HepG2 (cell line): ENCODE results near the gene RALB. TPM values are rescaled to one million over a fixed set of nuclear protein-coding genes. Genes with fewer than 3 reads are reported as not detected.

Experiments used
- BRD4 ChIP-seq: sonication (generic); formaldehyde crosslinking; IDR thresholded peaks from 2 replicates; pipeline ENCODE4 v1.4.0; 2020; ENCODE audit warnings: missing genetic modification reagents
- GATAD2A ChIP-seq: IDR thresholded peaks from 2 replicates; pipeline ENCODE4 v1.6.1; 2016
- ISL2 ChIP-seq: sonication (generic); formaldehyde crosslinking; IDR thresholded peaks from 2 replicates; pipeline ENCODE4 v1.5.0; 2020; ENCODE audit warnings: missing genetic modification reagents
- JUN ChIP-seq: sonication (generic); formaldehyde crosslinking; IDR thresholded peaks from 2 replicates; pipeline ENCODE4 v1.4.0; 2020; ENCODE audit warnings: mild to moderate bottlenecking, missing genetic modification reagents
- MEIS1 ChIP-seq: sonication (generic); formaldehyde crosslinking; IDR thresholded peaks from 2 replicates; pipeline ENCODE4 v1.9.0; 2021; ENCODE audit warnings: mild to moderate bottlenecking, missing genetic modification reagents, moderate library complexity, borderline replicate concordance
- TMF1 ChIP-seq: sonication (generic); formaldehyde crosslinking; IDR thresholded peaks from 2 replicates; pipeline ENCODE4 v1.8.1; 2022; ENCODE audit warnings: low read depth, missing genetic modification reagents
- ZFP37 ChIP-seq: sonication (generic); formaldehyde crosslinking; IDR thresholded peaks from 2 replicates; pipeline ENCODE4 v1.4.0; 2020; ENCODE audit warnings: missing genetic modification reagents, borderline replicate concordance
- ZKSCAN8 ChIP-seq: IDR thresholded peaks from 2 replicates; pipeline ENCODE4 v1.6.1; 2016; ENCODE audit warnings: borderline replicate concordance, missing genetic modification reagents, missing compliant biosample characterization
- ZNF292 ChIP-seq: sonication (generic); formaldehyde crosslinking; IDR thresholded peaks from 2 replicates; pipeline ENCODE4 v1.8.1; 2022; ENCODE audit warnings: mild to moderate bottlenecking, low read depth, missing genetic modification reagents, borderline replicate concordance
- ZNF780A ChIP-seq: sonication (generic); formaldehyde crosslinking; IDR thresholded peaks from 2 replicates; pipeline ENCODE4 v1.8.0; 2022; ENCODE audit warnings: mild to moderate bottlenecking, missing genetic modification reagents, moderate library complexity
- polyA plus RNA-seq, 8 experiments: library from polyadenylated mRNA; depleted of rRNA in 3 of 8; stranded (reverse) in 7 of 8; unstranded in 1 of 8; fragments of >200 nt; fragmentation: Illumina TruSeq in 4 of 8; extraction: Trizol in 4 of 8; gene quantifications; 2 replicates each; pipeline versions ENCODE4 v1.2.1 to v1.2.3, GENCODE V29; 2011 to 2016; ENCODE audit warnings: low read depth in 4 of 8, missing spikeins in 1 of 8, mixed read lengths in 1 of 8; ENCODE audit not compliant: insufficient read depth in 1 of 8
- total RNA-seq, 5 experiments: library from RNA; depleted of rRNA; stranded (reverse); fragments of >200 nt; fragmentation: Illumina TruSeq; extraction: Trizol; gene quantifications; 2 replicates each; pipeline ENCODE4 v1.2.3, GENCODE V29; 2016; ENCODE audit warnings: low read depth in 1 of 5
- TF ChIP-seq, protein P1 (sequence below): IDR thresholded peaks from 2 replicates; pipeline ENCODE4 v1.6.1; 2016; ENCODE audit warnings: low read depth, missing genetic modification reagents, missing compliant biosample characterization
- TF ChIP-seq, protein P2 (sequence below): sonication (generic); formaldehyde crosslinking; IDR thresholded peaks from 2 replicates; pipeline ENCODE4 v1.8.0; 2022; ENCODE audit warnings: missing genetic modification reagents, mild to moderate bottlenecking, inconsistent platforms, borderline replicate concordance
- TF ChIP-seq, protein P3 (sequence below): sonication (generic); formaldehyde crosslinking; IDR thresholded peaks from 2 replicates; pipeline ENCODE4 v1.4.0; 2020; ENCODE audit warnings: missing genetic modification reagents
- TF ChIP-seq, protein P4 (sequence below): sonication (generic); formaldehyde crosslinking; IDR thresholded peaks from 2 replicates; pipeline ENCODE4 v1.5.1; 2020; ENCODE audit warnings: mild to moderate bottlenecking, missing genetic modification reagents, moderate library complexity

RALB gene
- total and polyA plus RNA-seq, 2 of the 13 experiments (the other 11 are each of a cell fraction or from before 2014, with no cell fraction given): 37.8 to 43.2 TPM

DNA sequence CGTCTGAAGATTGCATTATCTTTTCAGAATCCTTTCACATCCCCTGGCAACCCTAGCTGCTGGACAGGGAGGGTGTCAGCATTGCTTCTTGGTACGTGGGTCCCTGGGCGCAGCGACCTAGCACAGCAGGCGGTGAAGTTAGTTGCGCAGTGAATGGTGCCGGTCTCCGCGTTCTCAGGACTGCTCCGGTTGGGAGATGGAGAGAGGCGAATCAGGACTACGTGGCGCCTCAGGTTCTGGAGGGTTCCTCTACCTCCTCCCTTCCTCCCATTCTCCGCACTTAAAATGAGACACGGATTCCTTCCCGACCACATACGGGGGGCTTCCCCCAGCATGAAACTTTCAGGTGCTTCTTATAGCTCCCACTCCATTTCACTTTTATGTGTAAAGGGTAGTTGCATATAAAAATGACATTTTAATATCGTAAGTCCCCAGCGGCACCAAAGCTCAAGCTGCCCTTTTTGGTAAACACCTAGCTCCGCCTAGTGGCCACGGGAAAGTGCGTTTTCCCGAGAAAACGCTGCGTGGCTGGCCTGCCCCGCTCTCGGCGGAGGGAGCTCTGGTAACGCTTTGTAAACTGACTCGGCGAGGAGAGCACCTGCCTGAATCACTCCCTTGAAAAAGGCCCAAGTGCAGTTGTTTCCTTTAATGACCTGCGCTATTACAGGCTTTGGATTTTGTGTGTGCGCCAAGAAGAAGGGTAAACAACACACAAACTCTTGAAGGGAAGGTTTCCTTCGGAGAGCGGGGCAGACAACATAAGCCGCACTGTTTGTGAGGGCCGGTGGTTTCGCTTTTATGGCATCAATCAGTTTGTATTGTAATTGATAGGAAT, 60.4 kb downstream of the RALB start (continued):
- TF ChIP-seq, protein P1, sequence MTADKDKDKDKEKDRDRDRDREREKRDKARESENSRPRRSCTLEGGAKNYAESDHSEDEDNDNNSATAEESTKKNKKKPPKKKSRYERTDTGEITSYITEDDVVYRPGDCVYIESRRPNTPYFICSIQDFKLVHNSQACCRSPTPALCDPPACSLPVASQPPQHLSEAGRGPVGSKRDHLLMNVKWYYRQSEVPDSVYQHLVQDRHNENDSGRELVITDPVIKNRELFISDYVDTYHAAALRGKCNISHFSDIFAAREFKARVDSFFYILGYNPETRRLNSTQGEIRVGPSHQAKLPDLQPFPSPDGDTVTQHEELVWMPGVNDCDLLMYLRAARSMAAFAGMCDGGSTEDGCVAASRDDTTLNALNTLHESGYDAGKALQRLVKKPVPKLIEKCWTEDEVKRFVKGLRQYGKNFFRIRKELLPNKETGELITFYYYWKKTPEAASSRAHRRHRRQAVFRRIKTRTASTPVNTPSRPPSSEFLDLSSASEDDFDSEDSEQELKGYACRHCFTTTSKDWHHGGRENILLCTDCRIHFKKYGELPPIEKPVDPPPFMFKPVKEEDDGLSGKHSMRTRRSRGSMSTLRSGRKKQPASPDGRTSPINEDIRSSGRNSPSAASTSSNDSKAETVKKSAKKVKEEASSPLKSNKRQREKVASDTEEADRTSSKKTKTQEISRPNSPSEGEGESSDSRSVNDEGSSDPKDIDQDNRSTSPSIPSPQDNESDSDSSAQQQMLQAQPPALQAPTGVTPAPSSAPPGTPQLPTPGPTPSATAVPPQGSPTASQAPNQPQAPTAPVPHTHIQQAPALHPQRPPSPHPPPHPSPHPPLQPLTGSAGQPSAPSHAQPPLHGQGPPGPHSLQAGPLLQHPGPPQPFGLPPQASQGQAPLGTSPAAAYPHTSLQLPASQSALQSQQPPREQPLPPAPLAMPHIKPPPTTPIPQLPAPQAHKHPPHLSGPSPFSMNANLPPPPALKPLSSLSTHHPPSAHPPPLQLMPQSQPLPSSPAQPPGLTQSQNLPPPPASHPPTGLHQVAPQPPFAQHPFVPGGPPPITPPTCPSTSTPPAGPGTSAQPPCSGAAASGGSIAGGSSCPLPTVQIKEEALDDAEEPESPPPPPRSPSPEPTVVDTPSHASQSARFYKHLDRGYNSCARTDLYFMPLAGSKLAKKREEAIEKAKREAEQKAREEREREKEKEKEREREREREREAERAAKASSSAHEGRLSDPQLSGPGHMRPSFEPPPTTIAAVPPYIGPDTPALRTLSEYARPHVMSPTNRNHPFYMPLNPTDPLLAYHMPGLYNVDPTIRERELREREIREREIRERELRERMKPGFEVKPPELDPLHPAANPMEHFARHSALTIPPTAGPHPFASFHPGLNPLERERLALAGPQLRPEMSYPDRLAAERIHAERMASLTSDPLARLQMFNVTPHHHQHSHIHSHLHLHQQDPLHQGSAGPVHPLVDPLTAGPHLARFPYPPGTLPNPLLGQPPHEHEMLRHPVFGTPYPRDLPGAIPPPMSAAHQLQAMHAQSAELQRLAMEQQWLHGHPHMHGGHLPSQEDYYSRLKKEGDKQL: no peak
- TF ChIP-seq, protein P2, sequence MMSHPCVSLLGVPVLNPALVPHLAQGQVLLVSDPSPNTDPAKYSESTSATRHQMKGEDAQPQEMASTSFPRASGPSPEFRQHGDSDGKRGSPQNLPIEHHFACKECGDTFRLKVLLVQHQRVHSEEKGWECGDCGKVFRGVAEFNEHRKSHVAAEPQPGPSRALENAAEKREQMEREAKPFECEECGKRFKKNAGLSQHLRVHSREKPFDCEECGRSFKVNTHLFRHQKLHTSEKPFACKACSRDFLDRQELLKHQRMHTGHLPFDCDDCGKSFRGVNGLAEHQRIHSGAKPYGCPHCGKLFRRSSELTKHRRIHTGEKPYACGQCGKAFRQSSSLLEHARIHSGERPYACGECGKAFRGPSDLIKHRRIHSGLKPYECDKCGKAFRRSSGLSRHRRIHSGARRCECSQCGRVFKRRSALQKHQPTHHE (CRISPR knock-in tag): 0 out of 2 replicates have a peak, but pooled peaks have one; percentile 30
- TF ChIP-seq ISL2 (CRISPR knock-in tag) (no peak), ZNF292 (CRISPR knock-in tag) (no peak), ZNF780A (CRISPR knock-in tag) (no peak), ZKSCAN8 (CRISPR knock-in tag) (0 out of 2 replicates have a peak, but pooled peaks have one; percentile 30), GATAD2A (CRISPR knock-in tag) (peak; percentile 69), BRD4 (CRISPR knock-in tag) (no peak), ZFP37 (CRISPR knock-in tag) (no peak), JUN (CRISPR knock-in tag) (no peak), MEIS1 (CRISPR knock-in tag) (peak; percentile 79; the same call in 1 of the 2 replicates), TMF1 (CRISPR knock-in tag) (no peak)
- TF ChIP-seq, protein P3, sequence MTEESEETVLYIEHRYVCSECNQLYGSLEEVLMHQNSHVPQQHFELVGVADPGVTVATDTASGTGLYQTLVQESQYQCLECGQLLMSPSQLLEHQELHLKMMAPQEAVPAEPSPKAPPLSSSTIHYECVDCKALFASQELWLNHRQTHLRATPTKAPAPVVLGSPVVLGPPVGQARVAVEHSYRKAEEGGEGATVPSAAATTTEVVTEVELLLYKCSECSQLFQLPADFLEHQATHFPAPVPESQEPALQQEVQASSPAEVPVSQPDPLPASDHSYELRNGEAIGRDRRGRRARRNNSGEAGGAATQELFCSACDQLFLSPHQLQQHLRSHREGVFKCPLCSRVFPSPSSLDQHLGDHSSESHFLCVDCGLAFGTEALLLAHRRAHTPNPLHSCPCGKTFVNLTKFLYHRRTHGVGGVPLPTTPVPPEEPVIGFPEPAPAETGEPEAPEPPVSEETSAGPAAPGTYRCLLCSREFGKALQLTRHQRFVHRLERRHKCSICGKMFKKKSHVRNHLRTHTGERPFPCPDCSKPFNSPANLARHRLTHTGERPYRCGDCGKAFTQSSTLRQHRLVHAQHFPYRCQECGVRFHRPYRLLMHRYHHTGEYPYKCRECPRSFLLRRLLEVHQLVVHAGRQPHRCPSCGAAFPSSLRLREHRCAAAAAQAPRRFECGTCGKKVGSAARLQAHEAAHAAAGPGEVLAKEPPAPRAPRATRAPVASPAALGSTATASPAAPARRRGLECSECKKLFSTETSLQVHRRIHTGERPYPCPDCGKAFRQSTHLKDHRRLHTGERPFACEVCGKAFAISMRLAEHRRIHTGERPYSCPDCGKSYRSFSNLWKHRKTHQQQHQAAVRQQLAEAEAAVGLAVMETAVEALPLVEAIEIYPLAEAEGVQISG: no peak
- TF ChIP-seq, protein P4, sequence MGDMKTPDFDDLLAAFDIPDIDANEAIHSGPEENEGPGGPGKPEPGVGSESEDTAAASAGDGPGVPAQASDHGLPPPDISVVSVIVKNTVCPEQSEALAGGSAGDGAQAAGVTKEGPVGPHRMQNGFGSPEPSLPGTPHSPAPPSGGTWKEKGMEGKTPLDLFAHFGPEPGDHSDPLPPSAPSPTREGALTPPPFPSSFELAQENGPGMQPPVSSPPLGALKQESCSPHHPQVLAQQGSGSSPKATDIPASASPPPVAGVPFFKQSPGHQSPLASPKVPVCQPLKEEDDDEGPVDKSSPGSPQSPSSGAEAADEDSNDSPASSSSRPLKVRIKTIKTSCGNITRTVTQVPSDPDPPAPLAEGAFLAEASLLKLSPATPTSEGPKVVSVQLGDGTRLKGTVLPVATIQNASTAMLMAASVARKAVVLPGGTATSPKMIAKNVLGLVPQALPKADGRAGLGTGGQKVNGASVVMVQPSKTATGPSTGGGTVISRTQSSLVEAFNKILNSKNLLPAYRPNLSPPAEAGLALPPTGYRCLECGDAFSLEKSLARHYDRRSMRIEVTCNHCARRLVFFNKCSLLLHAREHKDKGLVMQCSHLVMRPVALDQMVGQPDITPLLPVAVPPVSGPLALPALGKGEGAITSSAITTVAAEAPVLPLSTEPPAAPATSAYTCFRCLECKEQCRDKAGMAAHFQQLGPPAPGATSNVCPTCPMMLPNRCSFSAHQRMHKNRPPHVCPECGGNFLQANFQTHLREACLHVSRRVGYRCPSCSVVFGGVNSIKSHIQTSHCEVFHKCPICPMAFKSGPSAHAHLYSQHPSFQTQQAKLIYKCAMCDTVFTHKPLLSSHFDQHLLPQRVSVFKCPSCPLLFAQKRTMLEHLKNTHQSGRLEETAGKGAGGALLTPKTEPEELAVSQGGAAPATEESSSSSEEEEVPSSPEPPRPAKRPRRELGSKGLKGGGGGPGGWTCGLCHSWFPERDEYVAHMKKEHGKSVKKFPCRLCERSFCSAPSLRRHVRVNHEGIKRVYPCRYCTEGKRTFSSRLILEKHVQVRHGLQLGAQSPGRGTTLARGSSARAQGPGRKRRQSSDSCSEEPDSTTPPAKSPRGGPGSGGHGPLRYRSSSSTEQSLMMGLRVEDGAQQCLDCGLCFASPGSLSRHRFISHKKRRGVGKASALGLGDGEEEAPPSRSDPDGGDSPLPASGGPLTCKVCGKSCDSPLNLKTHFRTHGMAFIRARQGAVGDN (CRISPR knock-in tag): peak; percentile 59
